DMS153 treated with DMSO at 0.1 percent for 48 hours (cell line): ENCODE data around the gene ADCY2.

Source experiments
- DNase-seq: peaks from one replicate; lab custom pipeline; 2025; ENCODE audit not compliant: unreplicated experiment; lab: John Stamatoyannopoulos, UW

ADCY2 gene

DNA sequence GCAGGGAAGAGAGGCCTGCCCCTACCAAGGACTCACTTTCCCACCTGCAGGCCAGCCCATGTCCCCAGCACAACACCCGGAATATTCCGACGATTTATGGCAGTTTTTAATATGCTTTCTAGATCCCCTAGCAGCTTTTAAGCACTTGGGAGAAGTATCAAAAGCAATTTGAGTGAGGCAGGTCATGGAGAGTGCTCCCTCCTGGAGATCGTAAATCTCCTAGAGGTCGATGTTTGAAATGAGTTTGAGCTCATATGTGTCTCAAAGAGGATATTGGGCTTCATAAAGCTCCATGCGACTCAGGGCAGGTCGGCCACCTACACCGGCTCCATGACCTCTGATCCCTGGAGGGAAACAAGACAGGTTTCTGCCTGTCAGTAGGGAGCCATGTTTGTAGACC is 427.7 kb downstream of the ADCY2 start:
- no peak for DNase-seq

DNA sequence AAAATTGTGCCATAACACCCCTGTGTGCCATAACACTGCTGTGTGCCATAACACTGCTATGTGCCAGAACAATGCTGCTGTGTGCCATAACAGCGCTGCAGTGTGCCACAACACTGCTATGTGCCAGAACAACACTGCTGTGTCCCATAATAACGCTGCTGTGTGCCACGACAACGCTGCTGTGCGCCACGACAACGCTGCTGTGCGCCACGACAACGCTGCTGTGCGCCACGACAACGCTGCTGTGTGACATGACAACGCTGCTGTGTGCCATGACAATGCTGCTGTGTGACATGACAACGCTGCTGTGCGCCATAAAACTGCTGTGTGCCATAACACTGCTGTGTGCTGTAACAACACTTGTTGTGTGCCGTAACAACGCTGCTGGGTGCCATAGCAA is 429.1 kb downstream of the ADCY2 start:
- no peak for DNase-seq

DNA sequence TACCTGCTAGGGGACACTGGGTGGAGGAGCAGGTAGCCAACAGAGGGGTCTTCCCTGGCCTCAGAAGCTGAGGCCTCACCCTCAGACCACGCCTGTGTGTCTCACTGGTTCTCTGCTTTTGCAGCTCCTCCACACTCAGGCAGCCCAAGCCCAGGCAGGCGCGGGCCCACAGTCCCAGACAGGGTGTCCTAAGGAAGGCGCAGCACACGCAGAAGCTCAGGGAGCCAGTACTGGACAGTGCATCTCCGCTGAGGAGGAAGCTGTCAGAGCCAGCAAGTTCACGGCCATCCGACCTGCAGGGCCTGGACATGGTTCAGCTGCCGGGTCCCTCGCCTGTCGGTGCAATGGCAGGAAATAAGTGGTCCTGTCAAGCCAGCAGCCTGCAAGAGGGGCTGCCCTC is 429.7 kb downstream of the ADCY2 start:
- no peak for DNase-seq

DNA sequence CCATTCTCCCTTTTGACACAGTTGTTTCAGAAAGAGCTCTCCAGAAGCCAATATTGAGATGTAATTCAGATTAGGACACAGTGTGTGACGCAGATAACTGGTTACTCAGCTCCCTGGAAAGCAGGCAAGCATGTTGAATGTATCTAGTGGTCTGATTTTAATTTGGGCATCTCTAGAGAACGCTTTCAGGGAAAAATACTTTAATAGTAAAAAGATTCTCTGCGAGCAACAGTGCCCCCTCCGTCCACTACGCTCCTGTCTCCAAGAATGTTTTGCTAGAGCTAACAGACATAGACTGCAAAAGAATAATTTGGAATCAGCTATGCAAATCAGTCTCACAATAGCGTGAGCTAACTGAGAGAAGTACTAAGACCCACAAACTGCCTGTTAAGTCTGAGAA is 431.7 kb downstream of the ADCY2 start:
- no peak for DNase-seq

DNA sequence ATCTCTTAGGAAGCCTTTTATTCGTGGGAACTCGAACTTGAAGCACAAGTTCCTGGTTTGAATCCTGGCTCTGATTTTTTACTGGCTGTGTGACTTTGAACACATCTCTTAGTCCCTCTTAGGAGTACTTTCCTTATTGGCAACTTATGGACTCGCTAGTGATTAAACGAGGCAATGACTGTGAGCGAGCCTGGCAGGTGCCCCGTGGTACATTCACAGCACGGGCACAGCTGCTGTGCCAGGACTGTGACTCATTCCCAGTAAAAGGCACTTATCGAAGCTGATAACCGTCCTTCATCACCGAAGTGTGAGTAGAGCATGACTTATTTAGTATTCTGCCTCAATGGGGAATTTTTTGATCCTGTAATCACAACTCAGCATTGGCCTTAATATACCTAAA is 432.3 kb downstream of the ADCY2 start:
- DNase-seq, result no peak

DNA sequence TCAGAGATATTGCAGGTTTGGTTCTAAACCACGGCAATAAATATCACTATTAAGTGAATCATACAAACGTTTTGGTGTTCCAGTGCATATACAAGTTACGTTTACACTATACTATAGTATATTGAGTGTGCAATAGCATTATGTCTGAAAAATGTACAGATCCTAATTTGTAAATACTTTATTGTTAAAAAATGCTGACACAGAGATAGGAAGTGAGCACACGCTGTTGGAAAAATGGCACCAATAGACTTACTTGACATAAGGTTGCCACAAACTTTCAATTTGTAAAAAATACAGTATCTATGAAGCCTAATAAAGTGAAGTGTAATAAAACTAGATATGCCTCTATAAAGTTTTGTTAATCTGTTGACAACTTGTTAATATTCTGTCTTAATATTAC is 439.0 kb downstream of the ADCY2 start:
- DNase-seq, result no peak

DNA sequence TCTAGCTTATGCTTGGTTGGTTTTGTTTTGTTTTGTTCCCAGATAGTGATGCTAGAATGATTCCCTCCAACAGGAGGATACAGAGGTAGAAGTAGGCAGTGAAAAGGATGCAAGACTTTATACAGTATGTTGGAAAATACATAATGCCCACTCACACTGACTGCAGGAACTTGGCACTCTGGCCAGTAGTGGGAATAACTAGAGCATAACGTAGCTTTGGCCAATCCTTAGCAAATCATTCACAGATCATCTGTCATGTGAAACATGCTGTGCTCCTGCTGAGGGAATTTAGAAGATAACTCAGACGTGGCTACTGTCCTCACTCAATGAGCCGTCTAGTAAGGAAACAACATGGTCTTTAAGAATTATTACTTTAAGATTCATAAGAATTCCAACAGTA is 441.5 kb downstream of the ADCY2 start:
- no peak for DNase-seq

DNA sequence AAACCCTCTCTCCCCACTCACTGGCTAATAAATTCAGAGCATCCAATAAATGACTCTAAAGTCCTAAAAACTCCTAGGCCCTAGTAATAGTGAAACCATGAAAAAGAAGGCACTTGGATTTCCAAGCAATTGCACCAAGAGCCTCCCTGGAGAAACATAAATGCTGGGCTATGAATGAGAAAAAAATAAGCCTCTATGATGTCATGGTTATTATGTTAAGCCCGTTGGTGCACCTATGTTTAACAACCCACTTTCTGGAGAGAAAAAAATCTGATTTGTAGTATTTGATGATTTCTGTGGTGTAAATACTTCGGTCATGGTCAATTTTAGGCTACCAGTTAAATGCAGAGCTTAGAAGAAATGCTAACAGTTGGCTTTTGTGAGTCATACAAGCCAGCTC is 446.6 kb downstream of the ADCY2 start:
- no peak for DNase-seq

DNA sequence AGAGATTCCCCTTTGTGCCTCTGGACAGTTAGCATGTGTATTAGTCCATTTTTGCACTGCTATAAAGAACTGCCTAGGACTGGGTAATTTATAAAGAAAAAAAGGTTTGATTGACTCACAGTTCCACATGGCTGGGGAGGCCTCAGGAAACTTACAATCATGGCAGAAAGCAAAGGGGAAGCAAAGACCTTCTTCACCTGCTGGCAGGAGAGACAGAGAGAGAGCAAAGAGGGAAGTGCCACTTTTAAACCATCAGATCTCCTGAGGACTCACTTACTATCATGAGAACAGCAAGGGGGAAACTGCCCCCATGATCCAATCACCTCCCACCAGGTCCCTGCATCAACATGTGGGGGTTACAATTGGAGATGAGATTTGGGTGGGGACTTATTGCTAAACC is 449.0 kb downstream of the ADCY2 start:
- no peak for DNase-seq

DNA sequence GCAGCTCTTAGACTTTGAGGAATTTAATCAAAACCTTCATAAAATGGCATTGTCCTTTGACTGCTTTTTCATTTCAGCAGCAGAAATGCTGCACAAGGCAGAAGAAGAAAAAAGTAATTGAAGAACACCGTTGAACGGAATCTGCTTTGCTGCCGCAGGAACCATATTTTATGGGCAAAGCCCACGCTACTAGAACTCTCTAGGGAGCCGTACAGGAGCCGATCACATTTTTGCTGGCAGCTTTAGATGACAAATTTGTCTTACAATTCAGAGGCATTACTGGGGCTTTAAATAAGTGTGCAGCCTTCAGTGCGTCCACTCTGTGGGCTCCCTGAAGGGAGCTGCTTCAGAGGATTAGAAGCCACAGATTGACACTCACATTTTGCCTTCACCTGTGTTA is 449.6 kb downstream of the ADCY2 start:
- DNase-seq, result no peak

DNA sequence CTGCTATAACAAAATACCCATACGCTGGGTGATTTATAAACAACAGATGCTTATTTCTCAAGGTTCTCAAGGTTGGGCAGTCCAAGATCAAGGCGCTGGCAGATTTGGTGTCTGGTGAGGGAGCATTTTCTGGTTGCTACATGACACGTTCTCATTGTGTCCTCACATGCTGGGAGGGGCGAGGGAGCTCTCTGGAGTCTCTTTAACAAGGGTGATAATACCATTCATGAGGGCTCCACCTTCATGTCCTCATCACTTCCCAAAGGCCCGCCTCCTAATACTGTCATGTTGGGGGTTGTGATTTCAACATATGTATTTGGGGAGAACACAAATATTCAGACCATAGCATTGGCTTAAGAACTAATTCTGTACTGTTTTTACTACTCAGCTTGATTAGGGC is 450.4 kb downstream of the ADCY2 start:
- DNase-seq, result no peak

DNA sequence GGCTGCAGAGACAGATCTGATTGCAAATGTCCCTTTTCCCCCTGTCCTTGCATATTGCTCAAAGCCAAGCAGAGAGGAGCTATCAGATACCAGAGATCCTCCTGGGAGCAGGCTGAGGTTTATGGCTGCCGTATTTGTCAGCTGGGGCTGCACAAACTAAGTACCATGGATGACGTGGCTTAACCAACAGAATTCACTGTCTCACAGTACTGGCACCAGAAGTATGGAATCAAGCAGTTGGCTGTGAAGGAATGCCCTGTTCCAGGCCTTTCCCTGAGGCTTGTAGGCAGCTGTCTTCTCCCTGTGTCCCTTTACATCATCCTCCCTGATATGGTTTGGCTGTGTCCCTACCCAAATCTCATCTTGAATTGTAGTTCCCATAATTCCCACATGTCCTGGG is 452.4 kb downstream of the ADCY2 start:
- DNase-seq, result no peak

DNA sequence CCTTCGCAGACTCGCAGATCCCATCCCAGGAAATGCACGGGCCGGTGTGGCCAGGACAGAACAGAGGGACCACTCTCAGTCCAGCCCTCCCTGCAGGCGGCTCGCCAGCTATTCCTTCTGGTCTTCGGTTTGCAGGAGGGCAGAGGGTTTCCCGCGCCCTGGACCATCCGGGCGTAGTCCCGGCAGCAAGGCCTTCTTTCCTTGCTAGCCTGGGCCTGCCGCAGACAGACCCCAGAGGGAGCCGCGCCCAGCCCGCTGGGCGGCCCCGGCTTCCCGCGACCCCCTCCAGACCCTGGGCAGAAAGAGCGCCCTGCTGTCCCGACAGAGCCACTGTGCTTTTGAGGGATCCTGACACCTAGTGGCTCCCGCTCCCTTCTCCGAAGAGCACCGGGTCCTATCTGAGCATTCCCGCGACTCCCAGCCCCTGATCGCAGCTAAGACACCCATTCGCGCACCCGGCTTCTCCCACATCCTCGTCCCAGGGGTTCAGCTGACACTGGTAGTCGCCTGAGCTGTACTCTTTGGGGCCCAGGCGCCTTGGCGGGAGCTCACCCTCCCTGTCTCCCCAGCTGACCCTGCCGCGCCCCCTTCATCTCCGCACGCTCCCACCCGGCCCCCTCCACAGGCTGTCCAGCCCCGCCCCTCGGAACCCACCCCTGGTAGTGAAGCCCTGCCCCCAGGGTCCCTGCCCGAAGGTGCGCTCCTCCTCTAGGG is 453.9 kb downstream of the ADCY2 start:
- peak; percentile 26 for DNase-seq

DNA sequence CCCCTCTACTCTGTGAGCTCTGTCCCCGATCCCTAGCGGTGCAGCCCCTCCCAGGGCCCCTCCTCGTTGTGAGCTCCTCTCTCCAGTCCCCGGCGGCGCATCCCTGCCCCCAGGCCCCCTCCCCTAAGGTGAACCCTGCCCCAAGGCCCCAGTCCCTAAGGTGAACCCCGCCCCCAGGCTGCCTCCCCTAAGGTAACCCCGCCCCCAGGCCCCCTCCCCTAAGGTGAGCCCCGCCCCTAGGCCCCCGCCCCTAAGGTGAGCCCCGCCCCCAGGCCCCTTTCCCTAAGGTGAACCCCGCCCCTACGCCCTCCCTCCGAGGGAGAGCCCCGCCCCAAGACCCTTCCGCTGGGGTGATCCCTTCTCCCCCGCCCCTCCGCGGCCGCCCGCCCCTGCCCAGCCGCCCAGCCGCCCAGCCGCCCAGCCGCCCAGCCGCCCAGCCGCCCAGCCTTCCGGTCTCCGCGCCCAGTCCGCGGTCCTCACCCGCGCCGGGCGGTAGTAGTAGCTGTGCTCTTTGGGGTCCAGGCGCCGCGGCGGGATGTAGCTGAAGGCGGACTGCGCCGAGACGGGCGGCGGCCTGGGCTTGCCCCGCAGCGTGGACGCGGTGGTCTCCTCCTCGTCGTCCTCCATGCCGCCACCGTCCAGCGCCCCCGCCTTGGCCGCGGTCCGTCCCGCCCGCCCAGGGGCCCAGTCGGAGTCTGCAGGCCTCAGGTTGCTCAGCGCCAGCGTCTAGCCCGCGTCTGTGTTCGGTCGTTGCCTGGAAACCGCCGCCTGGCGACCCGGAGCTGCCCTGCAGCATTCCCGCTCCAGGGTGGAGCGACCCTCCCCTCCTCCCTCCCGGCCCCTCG is 454.7 kb downstream of the ADCY2 start, which contains the start of gene CFAP90:
Gene CFAP90, minus strand, starts transcription at position 739 of the 845 bp plus-strand sequence. Its CDS starts 112 bp downstream, at position 627.
- DNase-seq, result no peak

DNA sequence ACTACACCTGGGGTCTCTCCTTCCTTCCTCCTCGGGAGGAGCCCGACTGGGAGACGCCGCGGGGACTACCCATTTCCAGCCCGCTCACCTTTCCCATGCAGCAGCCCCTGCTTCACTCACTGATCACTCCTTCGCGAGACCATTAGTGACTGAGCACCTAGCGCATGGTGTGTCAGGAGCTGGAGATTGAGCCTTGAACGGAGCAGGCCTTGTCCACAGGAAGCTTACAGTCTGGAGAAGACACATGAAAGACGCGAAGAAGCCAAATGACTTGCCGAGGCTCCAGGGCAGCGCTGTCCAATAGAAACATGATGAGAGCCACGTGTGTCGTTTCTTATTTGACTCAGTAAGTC is 455.3 kb downstream of the ADCY2 start:
- DNase-seq, result no peak

DNA sequence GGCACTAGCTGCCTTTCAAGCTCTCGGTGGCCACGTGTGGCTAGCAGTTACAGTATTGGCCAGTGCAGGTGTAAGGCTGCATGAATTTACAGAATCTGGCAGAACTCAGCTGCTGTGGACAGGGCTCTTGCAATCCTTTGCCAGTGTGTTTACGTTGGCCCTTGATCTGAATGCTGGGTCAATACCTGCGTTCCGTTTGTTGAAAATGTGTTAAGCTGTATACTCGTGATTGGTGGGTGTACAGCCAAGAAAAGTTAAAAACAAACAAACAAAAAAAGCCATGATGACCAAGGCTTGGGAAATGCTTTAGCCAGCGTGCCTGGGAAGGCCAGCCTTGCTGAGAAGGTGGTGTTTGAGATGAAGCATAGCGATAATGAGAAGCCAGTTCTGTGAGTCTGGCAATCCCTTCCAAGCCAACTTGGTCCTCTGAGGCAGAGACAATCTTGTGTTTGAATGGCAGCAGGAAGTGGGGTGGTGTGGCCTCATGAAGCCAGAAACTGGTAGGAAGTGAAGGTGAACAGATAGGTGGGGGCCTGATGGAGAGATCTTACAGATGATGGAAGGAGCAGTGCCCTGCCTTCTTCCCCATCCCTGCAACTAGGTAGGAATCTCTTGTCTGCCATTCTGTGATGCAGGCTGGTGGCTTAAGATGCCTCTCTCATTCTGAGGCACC is 455.8 kb downstream of the ADCY2 start:
- no peak for DNase-seq

DNA sequence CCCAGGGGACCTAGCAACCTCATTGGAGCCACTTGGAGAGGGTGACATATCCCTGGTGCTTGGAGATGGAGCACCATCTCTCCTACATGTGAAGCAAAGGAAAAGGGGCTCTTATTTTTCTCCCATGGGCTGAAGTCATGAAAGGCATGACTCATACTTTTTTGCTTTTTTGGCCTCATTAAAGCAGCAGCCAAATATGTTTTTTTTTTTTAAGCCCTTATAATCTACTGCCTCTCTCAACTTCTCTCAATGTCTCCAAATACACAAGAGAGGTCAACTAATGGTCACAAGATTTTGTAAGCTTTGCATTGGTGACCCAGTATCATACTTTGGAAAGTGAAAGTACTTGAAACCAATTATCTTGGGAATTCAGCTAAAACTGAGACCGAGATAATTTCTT is 456.6 kb downstream of the ADCY2 start:
- DNase-seq, result no peak

DNA sequence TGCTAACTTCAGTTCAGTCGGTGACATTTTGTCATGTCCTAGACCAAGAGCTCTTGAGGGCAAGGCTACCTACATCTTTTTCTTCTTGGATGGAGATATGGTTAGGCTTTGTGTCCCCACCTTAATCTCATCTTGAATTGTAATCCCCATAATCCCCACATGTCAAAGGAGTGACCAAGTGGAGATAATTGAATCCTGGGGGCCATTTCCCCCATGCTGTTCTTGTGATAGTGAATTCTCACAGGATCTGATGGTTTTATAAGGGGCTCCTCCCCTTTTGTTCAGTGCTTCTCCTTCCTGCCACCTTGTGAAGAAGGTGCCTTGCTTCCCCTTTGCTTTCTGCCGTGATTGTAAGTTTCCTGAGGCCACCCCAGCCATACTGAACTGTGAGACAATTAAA is 457.1 kb downstream of the ADCY2 start:
- DNase-seq, result no peak

DNA sequence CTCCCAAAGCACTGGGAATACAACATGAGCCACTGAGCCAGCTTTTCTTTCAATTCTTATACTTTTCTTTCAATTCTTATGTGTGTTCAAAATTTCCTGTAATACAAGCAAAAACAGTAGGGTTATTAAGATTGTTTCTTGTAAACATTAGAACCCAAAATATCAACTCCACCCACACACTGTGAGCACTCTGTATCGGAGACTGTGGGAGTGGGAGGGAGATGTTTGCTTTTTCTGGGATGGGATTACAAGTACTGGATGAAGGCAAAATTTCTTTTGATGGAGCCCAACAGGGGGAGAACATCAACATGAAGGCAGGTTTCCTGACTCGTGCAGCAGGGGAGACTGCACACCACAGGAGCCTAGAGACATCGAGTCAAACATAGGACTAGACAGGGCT is 459.7 kb downstream of the ADCY2 start:
- DNase-seq, result no peak

DNA sequence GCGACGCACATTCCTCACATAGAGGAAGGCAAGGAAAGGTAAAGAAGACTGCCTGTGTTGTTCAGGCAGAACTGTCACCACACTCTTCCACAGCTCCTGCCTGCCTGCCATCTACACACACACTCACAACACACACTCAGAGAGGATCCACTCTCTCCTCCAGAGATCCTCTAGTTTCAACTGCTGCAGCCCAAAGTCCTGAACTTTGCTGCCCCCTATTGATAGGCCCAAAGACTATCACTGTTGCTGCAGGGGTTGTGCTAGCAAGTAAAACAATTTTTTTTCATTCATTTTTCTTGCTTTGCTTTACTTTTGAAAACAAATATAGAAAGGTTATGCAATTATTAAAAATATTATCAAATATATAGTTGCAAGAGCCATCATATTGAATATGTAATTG is 460.9 kb downstream of the ADCY2 start:
- peak; percentile 86 for DNase-seq

DNA sequence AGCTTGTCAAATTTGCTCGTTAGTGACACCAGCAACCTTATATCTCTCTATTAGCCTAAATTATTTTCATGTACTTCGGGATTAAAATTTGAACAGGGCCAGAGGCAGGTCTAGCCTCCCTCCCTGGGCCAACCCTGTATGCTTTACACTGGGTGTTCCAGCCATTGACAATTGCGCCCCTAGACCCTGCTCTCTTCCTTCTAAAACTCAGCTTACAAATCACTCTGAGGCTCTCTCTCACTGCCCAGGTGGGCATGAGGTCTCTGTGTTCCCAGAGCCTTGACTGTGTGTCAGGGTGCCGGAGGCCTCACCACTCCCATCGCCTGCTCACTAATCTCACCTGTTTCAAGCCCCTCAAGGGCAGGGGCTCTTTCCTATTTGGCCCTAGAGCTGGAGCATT is 461.4 kb downstream of the ADCY2 start:
- DNase-seq, result no peak
